RPMI8226 (cell line): ENCODE results near the gene CFAP52.
"Not testable (repeated sequence)": the region's sequence is repeated elsewhere in the genome, so short reads cannot be mapped to it uniquely, and the experiment has no call there.

Source experiments
- DNase-seq: peaks from one replicate; pipeline ENCODE4 v3.0.0-alpha.2; 2015

CFAP52 gene

DNA sequence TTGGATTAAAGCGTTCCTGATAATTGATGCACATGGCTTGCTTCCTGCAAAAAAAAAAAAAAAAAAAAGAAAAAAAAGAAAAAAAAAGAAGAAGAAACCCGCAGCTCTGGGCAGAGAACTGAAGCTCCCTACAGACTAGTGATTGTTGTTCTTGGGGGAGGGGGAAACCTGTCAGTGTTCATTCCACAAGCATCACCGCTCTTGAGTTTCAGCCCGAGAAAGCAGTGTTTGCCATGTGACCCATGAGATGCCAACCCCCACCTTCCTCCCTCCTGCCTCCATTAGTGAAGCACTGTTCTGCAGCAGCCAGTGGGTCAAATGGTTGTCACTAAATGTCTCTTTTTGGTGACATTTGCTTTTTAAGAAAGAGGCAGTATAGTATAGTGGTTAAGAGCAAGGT lies 70.6 kb downstream of the CFAP52 start:
- DNase-seq: no peak

DNA sequence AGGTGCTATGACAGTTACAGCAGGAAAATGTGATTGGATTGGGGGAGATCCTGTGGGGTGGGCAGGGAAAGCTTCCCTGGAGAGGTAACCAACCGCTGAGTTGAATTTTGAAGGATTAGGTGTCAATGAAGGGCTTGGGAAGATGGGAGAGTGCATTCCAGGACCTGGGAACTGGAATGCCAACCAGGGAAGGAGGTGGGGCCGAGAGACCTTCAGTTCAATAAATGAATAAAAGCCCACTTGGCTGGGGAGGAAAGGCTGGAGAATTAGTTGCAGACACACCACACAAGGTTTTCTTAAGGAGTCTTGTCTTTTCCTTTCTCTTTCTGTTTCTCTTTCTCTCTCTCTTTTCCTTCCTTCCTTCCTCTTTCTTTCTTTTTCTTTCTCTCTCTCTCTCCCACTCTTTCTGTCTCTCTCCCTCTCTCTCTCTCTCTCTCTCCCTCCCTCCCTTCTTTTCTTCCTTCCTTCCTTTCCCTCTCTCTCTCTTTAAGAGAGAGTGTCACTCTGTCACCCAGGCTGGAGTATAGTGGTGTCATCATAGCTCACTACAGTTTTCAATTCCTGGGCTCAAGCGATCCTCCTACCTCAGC lies 72.2 kb downstream of the CFAP52 start:
- DNase-seq: no peak

DNA sequence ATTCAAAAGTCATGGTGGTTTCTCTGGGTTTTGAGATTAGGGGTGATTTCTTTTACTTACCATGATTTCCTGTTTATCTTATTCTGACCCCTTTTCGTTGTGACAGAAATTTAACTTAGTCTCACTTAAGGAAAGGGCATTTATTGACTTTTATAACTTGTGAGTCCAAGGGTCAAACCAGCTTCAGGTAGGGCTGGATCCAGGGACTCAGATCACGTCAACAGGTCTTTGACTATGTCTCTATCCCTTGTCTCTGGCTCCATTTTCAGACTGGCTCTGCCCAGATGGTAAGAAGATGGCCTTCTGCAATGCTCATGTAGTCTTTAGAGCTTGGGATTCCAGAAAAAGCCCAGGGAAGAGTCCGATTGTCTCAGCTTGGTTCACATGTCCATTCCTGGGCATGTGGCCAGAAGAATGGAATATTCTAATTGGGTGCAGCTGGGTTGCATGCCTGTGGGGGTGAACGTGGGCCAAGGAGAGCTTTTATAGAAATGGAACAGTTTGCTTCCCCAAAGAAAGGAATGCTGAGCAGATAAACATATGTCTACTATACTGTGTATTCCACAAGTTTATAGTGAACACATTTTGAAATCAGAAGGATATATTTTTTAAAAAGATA lies 82.3 kb downstream of the CFAP52 start:
- DNase-seq: no peak

DNA sequence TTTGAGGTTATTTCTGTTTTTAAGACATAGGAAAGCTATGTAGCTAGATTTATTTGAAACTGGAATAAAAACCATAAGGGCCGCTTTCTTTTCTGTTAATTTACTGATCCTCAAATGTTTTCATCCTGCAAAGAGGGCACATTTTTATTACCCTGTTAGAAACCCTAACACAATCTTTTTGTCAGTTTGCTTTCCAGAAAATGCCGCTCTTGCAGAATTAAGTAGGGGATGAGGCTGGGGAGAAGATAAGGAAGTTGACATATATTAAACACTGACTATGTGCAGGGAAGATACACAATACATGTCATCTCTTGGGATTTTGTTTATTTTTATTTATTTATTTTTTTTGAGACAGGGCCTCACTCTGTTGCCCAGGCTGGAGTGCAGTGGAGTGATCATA lies 84.6 kb downstream of the CFAP52 start:
- no peak for DNase-seq

DNA sequence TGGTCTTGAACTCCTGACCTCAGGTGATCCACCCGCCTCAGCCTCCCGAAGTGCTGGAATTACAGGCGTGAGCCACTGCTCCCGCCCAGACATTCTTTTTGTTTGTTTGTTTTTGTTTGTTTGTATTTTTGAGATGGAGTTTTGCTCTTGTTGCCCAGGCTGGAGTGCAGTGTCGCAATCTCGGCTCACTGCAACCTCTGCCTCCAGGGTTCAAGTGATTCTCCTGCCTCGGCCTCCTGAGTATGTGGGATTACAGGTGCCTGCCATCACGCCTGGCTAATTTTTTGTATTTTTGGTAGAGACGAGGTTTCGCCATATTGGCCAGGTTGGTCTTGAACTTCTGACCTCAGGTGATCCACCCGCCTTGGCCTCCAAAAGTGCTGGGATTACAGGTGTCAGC lies 87.1 kb downstream of the CFAP52 start:
- not testable (repeated sequence) for DNase-seq

DNA sequence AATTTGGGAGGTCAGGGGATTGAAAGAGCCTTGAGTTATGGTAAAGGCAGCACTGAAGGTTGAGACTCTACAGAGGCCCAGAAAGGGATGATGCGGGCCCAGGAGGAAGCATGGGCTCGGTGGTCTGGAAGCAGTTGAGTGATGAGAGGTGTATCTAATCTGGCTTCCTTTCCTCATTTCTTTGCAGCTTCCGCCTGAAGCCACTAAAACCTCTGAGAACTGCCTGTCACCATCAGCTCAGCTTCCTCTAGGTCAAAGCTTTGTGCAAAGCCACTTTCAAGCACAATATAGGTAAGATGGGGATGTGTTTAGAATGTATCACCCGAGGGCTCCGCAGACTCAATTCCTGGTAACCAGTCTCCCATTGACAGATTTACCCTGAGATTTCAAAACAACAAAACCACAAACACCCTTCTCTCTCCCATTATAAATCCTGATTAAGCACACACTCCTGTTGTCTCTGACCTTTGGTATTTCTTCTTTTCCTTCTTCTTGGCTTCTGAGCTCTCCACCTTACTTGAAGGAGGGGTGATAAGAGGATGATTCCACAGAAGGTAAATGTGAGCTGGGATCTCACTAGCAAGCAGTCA lies 90.1 kb downstream of the CFAP52 start:
- DNase-seq: no peak

DNA sequence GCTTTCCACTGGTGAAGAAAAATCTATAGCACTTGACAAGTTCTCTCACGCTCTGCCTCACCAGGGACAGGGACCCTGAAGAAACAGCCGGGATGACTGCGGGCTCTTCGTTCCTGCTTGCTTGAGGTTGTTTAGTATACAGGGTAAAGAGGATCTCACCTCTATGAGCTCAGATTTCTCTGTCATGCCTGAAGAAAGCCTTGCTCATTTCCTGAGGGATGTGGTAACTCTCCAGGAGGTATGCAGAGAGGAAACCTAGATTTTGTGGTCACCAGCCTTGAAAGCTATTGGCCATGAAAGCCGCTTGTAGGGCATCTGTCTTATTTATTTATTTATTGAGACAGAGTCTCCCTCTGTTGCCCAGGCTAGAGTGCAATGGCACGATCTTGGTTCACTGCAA lies 92.1 kb downstream of the CFAP52 start:
- no peak for DNase-seq

DNA sequence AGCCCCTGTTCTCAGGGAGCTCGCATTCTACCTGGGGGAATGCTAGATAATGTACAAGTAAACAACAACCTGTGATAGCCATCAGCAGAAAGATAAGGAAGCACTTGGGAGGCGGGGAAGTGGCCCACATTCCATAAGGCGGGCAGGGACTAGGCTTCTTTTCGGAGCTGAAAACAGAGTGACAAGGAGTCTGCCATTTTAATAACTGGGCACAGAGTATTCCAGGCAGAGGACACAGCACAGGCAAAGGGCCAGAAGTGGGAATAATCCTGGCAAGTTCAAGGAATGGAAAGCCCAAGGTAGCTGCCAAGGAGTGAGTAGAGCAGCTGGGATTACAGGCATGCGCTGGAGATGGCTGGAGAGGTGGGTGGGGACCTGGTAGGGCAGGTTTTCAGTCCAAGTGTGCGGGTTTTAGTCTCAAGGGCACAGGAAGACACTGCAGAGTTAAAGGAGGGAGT lies 93.1 kb downstream of the CFAP52 start:
- DNase-seq: no peak

DNA sequence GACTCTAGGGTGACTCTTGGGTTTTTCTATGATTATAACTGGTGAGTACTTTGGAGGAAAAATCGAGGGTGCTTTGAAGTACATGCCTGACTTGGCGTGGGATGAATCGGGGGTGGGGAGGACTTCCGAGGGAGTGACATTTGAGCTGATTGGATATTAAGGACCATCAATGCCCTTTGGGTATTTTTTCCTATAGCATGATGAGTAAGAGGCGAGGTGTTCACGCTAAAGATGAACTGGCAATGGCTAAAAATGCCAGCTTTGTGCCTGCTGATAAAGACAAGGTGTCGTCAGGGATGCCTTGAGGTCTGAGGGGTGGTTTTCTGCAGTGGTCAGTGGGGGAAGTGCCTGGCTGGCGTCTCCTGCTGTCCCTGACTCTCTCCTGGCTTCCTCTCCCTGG lies 94.2 kb downstream of the CFAP52 start:
- no peak for DNase-seq

DNA sequence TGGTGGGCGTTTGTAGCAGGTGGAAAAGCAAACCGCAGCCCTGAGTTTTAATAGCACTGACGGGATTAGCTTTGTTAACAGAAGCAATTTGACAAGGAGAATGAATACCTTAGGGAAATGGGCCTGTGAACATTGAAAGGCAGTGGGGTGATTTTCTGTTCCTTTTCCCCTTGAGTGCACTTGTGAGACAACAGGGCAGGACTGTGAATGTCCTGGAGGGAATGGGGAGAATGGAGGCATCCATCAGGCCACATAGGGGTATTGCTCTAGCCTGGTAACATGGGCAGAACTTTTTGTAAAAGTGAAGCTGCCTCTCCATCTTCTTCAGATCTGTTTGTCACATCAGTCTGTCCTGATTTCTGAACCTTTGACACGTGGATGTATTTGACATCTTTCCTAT lies 95.1 kb downstream of the CFAP52 start:
- DNase-seq: no peak

DNA sequence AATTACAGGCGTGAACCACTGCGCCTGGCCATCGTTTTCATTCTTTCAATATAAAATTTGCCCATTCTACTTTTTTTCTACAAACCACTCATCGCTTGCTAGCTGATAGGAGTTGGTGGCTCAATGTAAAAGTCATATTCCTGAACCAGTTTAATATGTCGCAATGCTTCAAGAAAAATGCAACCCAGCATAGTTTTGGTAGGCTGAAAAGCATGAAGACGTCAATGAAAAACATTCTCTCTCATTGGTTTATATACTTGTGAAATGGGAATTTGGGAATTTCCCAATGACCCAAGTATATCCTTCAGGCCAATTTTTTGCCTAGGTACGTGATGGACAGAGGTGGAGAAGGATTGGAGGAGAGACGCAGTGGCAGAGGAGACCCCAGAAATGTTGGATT lies 95.8 kb downstream of the CFAP52 start:
- DNase-seq: no peak

DNA sequence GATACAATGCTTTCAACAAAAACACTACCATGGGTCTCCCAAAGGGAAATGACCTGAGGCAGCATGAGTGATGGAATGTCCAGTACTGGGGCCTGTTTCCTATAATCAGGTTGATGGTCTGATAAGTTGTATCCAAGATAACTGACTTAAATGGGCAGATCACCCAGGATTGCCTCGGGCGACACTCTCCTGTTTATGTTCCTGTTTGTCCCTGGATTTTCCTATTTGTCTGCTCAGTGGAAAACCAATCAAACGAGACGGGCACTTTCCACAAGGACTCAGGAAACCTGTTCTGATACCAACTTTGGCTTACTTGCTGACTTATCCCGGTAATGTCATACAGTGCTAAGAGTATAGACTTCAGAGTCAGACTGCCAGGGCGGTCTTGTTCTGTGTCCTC lies 96.2 kb downstream of the CFAP52 start:
- no peak for DNase-seq

DNA sequence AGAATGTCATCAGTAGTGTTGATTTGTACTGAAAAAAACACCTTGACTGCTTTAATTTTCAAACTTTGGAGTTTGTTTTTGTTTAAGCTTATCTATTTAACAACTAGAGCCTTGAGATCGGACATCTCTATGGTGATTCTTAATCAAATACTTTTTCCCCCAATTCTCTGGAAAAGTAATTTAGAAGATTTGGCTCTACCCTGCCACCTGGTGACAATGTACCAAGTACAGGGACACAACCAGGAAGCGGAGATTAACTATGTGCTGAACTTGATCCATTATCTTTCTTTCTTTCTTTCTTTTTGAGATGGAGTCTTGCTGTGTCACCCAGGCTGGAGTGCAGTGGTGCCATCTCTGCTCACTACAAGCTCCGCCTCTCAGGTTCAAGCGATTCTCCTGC lies 99.6 kb downstream of the CFAP52 start:
- no peak for DNase-seq

DNA sequence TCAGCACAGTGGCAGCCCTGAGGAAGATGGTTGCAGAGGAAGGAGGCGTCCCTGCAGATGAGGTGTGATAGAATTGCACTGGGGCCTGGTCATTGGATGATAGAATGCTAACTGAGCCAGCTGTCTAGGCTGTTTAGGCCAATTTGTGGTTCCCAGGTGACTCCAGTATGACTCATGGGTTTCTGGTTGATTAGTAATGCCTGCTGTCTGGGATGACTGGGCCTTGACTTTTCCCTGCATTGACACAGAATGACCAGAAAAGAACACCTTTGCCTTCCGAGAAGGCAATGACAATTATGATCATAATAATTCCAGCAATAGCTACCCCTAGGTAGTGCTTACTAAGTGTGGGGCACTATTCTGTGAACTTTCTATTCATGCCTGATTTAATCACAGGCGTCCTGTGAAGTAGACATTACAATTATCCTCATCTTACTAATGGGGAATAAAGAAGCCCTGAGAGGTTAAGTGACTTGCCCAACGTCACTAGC lies 100.4 kb downstream of the CFAP52 start:
- no peak for DNase-seq

DNA sequence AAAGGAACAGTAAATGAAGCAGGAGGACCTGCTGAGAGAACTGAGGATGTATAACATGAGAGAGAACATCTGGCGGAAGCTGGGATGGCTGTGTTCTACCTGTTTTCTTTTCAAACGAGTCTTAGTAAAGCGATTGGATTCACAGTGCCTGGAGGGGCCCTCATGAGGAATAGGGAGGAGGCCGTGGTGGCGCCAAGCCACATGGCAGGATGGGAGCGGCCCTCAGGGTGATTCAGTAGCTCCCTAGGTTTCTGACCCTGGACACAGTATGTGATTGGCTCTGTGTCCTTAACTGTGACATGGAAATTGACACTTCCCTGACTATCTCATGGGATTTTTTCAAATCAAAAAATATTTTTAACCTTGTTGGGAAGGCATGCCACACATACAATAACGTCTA lies 101.0 kb downstream of the CFAP52 start:
- no peak for DNase-seq

DNA sequence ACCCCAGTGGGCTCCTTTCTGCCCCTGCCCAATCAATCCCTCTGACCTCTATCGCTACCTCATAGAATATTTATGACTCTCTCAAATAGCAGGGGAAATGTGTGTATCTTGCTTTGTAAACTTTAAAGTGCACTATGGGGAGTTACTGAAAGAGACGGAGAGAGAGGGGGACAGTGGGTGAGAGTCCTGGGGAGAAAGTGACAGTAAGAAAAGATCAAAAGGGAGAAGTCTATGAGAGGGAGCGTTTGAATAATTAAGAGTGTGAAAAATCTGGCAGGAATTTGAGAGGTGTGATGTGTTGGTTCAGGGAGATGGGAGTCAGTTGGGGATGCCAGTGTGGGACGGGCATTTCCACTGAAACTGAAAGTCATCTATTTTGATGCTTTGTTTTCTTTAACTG lies 101.5 kb downstream of the CFAP52 start:
- no peak for DNase-seq

DNA sequence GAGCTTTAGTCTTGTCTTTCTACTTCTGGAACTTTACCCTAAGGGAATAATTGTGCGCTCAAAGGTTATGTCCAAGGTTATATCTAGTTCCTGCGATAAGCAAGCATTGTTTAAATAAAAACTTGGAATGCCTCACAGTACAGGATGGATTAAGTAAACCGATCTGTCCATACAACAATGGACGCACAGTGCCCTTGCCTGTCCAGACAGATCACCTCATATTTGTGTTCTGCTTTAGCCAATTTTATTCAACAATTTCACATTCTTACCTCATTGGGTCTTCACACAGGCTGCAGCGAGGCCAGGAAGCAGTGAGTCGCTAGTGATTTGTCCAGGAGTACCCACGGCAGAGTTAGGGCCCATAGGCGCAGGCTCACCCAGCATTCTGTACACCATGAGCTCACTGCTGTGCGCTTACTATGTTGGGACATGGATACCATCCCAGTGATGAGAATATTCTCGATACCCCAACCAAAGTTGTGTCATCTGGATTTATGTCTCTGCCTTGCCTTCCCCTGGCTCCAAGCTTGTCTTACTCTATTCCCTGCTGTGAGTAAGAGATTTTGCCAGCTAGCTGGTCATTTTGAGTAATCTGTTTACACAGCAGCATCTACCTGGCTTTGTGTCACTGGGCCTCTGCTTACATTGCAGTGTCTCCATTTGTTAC lies 108.6 kb downstream of the CFAP52 start:
- DNase-seq: no peak
